T-helper 1 cell (primary cell): Measurements from ENCODE around the gene MOSMO.
A peak's percentile ranks its signal among the peaks of the same experiment; 100 is the strongest.
"Not testable (repeated sequence)": the region's sequence is repeated elsewhere in the genome, so short reads cannot be mapped to it uniquely, and the experiment has no call there.

Source experiments
- DNase-seq, 5 donors: peaks; one replicate each; pipeline ENCODE4 v3.0.0-alpha.2; 2012 to 2020

The MOSMO gene

DNA sequence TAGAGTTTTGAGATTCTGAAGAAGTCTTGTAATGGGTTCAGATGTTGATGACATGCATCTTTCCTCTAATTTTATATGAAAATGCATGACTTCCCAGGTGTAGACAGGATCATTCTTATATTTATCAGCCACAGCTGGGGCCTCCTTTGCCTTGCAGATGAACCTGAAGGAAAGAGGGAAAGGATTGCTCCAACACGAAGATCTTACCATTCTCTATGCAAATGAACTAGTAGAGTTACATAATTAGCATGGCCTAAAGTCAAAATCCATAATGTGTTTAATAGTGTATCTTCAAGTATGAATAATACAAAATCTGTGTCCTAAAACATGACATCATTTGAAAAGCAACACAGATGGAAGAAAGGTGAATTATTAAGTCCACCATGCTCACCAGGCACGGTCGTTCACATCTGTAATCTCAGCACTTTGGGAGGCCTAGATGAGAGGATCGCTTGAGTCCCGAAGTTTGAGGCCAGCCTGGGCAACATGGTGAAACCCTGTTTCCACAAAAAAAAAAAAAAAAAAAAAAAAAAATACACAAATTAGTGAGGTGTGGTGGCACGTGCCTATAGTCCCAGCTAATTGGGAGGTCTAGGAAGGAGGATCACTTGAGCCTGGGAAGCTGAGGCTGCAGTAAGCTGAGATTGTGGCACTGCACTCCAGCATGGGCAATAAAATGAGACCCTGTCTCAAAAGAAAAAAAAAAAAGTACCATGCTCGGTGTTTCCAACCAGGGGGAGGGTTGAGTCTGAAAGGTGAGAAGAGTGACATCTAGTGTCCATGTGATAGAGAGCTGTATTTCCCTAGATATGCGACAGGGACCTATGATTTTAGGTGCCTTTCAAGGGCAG, 90.7 kb downstream of the MOSMO start:
- DNase-seq, result peak in 2 of 5 donors; percentile 4 to 50

DNA sequence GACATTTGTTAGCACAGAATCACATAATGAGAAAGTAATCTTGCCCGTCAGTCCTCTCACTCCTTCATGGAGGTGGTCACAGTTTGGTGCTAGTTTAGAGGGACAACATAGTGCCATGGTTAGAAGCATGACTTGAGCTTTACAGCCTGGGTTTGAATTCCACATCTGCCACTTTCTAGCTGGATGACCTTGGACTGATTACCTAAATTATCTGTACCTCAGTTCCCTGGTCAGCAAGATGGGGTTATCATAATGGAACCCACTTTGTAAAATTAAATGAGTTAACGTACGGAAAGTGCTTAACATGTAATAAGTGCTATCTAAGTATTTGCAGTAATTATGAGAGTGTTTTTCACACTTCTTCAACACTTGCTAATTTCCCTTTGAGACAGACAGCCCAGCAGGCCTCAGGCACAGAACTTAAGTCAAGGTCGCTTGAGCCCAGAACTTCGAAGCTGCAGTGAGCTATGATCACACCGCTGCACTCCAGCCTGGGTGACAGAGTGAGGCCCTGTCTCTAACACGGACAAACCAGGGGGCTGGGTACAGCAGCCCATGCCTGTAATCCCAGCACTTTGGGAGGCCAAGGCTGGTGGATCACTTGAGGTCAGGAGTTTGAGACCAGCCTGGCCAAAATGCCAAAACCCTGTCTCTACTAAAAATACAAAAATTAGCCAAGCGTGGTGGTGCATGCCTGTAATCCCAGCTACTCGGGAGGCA, 91.5 kb downstream of the MOSMO start:
- DNase-seq, result no peak

DNA sequence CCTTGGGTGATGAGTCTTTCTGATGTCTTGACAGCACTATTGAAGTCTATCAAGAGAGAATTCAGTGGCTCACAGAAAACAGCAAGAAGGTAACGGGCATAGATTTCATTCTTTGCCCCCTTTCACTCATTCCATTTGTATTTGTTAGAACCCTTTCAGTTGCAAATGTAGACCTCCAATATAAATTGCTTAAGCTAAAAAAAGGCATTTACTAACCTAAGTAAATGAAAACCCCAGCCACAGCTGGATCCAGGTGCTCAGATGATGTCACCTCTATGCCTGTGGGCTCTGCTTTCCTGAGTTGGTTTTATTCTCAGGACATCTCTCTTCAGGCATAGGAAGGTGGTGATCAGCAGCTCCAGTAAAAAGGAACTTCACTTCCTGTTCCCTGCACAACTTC, 95.5 kb downstream of the MOSMO start:
- no peak for DNase-seq

DNA sequence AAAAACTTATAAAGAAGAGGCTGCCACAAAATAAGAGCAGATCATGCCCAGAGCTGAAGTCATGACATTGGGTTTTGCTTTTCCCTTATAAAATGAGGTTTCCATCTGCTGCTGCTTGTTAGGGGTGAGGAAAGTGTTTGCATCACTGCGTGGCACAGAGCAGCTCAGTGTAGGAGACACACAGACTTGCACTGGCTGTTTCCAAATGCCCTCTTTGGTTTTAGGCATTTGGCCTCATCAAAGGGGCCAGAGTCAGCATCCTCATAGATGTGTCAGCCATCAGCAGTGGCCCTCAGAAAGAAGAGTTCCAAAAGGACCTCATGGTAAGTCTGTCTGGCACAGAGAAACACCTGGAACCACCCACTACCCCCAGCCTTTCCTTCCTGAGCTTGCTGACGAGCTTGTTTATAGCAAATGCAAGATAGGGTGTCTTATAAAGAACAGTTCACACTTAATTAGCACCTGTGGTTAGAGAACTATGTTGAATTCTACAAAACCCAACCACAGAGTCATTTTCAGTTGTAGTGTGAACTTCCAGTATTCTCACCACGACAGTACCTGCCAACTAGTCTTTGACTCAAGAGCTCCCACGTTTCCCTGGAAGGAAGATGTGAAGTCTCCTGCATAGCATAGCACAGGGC, 101.5 kb downstream of the MOSMO start:
- no peak for DNase-seq

DNA sequence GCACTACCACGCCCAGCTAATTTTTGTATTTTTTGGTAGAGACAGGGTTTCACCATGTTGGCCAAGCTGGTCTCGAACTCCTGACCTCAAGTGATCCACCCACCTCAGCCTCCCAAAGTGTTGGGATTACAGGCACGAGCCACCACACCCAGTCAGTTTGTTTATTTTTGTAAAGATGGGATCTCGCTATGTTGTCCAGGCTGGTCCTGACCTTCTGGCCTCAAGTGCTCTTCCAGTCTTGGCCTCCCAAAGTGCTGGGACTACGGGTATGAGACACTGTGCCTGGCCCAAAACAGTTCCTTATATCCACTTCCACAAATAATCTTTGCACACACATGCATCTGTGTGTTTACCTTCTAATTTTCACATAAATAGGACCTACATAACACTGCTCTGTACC, 103.7 kb downstream of the MOSMO start:
- not testable (repeated sequence) for DNase-seq

DNA sequence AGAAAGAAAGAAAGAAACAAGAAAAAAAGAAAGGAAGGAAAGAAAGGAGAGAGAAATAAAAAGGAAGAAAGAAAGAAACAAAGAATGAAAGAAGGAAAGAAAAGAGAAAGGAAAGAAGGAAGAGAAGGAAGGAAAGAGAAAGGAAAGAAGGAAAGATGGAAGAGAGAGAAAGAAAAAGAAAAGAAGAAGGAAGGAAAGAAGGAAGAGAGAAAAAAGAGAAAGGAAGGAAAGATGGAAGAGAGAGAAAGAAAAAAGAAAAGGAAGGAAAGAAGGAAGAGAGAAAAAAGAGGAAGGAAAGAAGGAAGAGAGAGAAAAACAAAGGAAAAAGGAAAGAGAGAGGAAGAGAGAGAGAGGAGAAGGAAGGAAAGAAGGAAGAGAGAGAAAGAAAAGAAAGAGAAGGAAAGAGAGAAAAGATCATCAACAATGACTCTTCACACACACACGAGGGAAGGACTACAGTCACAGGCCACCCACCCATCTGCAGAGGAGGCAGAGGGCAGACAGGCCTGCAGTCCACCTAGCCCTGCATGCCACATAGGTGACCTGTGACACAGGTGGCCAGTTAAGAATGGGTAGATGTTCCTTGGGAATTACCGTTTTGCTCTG, 108.3 kb downstream of the MOSMO start:
- DNase-seq, result no peak

DNA sequence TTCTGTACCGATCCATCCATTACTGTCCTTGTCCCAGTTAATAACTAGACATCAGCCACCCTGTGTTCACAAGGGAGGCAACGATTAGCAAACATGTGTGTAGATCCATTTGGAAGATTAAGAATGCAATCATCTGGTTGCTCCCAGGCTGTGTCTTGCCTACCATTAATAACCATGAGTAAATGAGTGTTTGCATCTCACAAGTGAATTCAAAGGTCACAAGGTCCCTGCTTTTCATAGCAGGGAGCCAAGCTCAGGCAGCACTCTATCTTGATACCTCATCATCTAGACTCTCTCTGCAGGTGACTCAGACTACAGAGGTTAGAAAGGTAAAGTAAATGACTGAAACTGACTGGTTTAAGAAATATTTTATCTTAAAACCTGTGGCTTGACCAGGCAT, 109.7 kb downstream of the MOSMO start:
- no peak for DNase-seq

DNA sequence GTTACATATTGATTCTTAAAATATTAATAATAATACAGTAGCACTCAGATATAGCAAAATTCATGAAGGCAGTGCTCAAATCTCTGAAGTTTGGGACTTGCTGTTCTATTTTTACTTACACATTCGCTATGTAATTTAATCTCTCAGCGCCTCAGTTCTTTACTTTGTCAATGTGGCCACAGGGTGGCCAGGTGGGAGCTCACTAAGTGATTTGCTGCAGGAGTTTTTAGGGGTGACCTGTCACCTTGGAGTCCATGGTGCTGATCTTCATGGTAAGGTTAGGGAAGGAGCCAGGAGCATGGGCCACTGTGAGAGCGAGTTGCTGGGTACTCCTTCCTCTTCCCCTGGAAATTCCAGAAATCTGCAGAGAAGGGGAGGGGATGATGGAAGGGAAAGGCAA, 112.5 kb downstream of the MOSMO start:
- DNase-seq, result no peak

DNA sequence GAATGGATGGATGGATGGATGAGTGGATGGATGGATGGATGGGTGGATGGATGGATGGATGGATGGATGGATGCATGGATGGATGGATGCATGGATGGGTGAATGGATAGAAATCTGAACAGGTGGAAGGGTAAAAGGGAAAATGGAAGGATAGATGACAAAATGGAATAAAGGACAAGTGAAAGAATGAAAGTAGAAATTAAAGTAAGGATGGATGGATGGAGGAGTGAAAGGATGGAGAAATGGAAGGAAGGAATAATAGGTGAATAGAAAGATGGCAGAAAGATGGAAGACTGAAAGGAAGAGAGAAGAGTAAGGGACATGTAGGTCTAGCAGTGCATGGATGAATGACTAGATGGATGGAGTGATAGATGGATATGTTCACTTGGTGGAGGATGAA, 114.3 kb downstream of the MOSMO start:
- DNase-seq, result no peak

DNA sequence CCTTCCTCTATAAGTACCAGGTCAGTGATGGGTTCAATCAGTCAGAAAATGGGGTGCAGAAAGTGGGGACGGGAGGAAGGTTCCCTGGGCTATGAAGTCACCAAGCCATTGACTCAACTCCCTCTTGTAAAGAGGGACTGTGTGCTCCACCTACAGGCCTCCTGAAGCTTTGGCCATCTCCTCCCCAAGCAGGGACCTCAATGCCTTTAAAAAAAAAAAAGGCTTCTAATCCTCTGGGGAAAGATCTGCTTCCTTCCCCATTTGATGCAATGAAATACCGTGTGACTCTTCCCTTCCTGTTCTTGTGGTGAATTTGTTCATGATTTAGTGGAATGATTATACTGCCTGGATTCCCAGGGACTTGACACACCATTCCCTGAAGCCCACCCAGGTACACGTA, 115.2 kb downstream of the MOSMO start:
- no peak for DNase-seq

DNA sequence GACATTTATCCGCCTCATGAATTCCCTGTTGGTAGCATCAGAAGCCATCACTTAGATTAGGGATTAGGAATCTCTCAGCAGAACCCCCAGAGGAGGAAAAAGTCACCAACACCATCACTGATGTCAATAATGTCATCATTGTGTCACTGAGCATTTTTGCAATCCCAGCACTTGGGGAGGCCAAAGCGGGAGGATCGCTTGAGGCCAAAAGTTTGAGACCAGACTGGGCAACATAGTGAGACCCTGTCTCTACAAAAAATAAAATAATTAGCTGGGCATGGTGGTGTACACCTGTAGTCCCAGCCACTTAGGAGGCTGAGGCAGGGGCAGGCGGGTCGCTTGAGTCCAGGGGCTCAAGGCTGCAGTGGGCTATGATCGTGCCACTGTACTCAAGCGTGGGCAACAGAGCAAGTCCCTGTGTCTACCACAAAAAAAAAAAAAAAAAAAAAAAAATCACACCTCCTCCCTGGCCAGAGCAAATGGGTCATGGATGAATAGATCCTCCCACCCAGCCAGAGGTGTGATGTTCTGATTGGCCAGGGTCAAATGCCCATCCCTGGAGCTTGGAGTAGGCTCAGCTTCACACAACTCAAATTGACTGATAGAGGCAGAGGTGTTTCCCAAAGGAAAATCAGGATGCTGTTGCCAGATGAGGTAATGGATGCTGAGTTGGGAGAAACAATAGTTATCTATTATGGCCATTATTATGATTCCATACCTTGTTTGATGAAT, 116.0 kb downstream of the MOSMO start:
- DNase-seq, result no peak

DNA sequence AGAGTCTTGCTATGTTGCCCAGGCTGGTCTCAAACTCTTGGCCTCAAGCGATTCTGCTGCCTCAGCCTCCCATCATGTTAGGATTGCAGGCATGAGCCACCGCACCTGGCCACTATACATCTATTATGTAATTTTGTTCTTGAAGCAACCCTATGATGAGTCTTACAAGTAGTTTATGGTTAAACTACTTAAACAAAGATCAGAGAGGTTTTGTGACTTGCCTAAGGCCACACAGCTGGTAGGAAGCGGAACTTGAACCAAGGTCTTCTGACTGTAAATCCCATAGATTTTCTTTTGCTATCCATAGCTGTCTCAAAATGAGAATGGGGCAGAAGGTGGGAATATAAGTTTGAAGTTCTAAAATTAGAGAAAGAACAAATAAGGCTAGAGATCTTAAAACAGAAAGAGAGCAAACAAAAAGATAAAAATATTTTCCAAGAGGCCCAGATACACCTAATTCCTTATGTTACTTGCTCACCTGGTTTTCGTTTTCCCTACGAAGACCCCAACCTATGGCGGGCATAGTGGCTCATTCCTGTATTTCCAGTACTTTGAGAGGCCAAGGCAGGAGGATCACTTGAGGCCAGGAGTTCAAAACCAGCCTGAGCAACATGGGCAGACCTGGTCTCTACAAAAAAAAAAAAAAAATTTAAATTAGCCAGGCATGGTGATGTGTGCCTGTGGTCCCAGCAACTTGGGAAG, 116.8 kb downstream of the MOSMO start:
- DNase-seq, result no peak

DNA sequence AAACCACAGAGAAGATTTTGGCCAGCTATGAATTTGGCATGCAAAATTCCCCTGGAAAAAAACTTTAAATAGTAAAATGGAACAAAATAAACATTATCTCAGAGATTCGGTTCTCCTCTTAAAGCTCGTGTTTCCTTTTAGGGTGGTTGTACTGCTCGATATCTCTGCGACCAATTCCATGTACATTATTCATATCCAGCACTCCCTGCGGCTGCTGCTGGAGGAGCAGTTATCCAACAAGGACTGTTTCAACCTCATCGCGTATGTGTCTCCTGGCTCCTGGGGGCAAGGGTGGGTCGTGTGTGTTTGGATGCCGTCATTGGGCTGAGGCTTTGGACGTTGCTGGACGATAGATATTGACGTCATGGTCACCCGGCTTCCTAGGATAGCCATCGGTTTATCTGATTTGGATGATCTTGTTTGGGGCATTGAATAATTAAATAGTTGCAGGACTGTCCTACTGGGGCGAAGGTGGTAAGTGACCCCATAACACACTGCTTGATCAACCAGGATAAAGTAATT, 118.2 kb downstream of the MOSMO start:
- no peak for DNase-seq

DNA sequence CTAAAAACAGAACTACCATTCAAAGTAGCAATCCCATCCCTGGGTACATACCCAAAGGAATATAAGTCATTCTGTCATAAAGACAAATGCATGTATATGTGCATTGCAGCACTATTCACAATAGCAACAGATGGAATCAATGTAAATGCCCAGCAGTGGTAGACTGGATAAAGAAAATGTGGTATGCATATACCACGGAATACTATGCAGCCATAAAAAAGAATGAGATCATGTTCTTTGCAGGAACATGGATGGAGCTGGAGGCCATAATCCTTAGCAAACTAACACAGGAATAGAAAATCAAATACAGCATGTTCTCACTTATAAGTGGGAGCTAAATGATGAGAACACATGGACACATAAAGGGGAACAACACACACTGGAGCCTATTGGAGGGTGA, 120.6 kb downstream of the MOSMO start:
- not testable (repeated sequence) for DNase-seq

DNA sequence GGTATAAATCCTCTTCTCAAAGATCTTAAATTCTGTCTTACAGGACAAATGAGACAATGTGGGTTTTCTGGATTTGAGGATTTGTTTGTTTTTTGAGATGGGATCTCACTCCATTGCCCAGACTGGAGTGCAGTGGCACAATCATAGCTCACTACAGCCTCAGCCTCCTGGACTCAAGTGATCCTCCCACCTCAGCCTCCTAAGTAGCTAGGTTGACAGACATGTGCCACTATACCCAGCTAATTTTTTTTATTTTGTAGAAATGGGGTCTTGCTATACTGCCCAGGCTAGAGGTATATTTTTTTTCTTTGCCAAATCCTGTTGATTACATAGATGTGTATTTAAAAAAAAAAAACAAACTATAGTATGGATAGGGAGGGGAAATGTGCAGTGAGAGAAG, 122.6 kb downstream of the MOSMO start:
- no peak for DNase-seq

DNA sequence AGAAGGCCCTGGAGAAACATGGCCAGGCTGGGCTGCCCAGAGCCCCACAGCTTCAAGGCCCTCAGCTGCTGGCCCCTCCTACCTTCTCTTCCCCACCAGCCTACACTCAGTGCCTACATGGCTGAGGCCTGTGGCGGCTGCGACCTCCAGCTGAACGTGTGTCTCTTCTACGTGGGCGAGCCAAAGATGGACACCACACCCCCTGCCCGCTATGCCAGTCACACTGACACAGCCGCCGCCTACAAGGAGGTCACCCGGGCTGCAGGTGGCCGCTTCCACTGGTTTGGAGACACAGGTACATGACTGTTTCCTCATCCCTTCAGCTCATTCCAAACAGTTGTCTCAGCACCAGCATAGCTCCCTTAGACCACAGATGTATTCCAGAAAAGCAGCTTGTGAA, 124.9 kb downstream of the MOSMO start:
- no peak for DNase-seq
